ENCODE data around the gene PTCHD1.

PTCHD1 gene

DNA sequence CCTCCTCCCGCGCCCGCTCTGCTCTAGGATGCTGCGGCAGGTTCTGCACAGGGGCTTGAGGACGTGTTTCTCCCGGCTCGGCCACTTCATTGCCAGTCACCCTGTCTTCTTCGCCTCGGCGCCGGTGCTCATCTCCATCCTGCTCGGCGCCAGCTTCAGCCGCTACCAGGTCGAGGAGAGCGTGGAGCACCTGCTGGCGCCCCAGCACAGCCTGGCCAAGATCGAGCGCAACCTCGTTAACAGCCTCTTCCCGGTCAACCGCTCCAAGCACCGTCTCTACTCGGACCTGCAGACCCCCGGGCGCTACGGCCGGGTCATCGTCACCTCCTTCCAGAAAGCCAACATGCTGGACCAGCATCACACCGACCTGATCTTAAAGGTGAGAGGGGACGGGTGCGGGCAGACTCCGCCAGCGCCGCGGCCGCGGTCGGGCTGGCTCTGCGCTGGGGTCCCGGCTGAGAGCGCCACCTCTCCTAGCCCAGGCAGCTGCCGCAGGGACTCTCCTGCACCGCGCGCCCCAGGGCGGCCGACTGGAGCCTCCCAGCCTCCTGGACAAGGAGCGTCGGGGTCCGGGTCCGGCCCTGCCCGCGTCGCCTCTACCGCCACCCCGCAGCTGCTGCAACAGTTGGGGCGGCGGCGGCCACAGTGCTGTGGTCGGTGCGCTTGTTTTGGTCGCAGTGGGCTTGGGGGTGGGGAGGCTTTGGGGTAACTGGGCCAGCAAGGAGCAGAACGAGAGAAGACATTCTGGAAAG lies at the start of gene PTCHD1:
PTCHD1 (plus strand) TSS at position 2 of the 752 bp plus-strand sequence; CDS start at position 29, 27 bp downstream.
- no peak for DNase-seq (ENCODE audit: low read depth, low spot score)

DNA sequence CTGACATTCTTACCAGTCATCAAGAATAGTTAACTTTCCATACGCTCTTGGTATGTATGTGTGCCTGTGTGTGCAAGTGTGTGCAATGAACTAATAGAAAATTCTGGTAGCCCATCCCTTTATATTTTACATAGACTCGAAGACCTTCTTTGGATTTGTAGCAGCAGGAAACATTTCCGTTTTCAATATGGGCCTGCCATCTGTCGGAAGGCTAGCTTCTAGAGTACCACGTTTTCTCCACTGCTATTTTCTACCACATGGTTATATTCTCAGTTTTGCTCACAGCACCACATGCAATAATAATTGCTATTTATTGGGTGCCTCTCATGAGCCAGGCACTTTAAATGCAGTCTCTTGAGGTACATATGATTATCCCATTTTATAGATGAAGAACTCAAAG lies 47.9 kb upstream of the PTCHD1 start:
- DNase-seq (ENCODE audit: low read depth, low spot score), result no peak

DNA sequence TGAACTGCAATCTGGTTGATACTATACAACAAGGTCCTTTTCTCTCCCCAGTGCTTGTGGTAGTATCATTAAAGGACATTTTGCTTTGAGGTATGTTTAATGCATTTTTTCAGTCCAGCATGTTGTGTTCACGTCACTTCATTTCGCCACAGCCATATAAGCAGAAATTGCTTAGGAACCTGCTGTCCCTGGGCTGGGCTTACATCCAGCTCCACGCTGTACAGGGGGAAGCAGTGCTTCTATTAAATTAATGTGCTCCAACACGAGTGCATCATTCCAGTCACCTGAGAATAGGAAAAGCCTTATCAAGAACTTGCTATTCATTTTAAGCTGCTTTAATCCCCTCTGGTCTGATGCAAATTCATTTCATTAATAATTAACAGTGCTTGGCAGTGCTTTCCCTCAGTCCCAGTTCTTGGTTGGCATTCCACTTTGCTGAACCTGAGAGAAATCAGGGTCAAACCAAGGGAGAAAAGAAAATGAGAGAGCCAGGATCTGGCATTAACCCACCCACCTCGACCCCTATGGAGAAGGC lies 47.4 kb upstream of the PTCHD1 start:
- no peak for DNase-seq (ENCODE audit: low read depth, low spot score)

DNA sequence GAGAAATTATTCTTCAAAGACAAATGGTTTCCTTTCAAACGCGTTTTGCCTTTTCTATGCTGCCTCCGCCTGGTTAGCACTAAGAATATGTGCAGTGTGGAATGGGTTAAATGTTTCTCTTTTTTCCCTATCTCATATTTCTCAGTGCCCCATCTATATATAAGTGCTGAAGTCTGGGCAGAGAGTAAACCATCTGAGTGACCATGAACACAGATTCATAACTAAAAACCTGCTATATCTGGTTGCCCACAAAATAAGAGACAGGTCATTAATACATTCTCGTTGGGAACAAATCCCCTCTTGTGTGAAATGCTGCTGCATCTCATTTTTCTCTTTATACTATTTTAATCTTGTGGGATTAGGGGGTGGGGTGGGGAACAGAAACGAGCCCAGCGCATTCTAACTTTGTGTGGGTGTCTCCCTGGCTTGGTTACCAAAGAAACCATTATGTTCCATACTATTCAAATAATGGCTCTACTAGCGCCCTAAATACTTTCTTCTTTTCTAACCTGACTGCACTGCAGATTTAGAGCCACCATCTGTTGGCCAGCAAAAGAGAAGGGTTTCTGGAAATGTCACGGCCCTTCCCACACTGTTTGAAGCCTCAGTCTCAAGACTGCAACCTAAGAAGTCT lies 42.2 kb upstream of the PTCHD1 start:
- DNase-seq (ENCODE audit: low read depth, low spot score), result no peak

DNA sequence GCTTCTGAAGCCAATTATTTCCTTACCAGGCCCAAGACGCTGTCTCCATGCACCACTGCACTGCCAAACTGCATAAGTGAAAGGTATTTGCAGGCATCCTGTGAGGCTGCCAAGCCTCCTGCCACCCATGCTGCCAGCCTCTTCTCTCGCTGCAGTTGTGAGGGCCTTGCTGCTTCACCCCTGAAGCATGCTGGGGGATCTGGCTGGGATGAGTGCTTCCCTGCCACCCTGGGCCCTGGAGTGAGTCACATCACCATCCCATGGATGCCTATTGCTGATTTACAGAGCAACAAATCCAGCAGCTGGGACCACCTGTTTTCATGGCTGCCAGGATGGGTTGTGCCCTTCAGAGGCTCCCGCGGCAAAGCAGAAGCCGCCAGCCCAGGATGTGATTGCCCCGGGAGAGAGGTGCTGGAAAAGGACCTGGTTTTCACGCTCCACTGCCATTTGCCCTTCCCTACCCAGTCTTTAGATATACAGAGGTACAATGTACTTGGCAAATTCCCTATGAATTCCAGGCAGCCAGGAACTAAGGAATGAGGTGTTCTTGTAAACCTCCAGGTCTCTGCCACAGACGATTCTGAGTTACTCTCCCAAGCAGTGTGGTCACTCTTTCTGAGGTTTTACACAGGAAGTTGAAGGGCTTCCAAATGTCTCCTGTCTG lies 41.5 kb upstream of the PTCHD1 start:
- no peak for DNase-seq (ENCODE audit: low read depth, low spot score)

DNA sequence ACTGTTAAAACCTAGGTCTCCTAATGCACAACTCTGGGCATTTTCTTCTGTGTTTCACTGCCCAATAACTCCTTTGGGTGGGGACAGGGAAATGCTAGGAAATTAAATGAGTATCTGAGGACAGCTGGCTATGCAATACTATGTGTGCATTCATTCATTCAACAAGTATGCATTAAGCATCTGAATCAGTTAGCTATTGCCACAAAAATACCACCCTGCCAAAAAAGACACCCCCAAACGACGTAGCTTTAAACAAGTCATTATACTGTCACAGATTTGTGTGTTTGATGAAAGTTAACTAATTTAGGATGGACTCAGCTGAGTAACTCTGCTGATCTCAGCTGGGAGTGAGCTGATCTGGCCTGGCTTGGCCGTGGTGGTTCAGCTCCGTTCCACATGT lies 29.8 kb upstream of the PTCHD1 start:
- no peak for DNase-seq (ENCODE audit: low read depth, low spot score)

DNA sequence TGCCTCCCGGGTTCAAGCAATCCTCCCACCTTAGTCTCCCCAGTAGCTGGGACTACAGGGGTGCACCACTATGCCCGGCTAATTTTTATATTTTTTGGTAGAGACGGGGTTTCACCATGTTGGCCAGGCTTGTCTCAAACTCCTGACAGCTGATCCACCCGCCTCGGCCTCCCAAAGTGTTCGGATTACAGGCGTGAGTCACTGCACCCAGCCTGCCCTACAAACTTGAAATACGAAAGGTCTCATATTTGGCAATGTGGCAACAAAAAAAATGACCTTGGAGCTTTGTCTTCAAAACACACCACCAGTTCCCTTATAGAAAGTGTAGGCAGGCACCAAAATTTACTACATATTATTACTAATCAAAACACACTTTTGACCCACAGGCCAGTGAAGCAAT lies 22.9 kb upstream of the PTCHD1 start:
- DNase-seq (ENCODE audit: low read depth, low spot score), result no peak

DNA sequence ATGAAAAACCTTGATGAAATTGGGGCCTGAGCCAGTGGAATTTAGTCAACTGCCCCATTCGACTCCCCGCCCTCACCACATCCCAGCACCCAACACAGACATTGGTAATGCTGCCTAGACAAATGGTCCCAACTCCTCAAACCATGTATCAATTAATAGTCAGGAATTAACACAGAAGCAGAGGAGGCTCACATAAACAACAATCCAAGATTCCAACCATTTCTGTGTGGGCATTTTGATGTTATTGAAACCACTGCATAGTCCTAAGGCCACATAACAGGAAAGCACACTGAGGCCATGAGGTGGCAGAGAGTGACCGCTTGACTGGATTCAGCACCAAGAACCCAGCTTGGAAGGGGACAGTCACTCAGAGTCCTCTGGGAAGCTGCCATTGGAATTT lies 22.5 kb upstream of the PTCHD1 start:
- no peak for DNase-seq (ENCODE audit: low read depth, low spot score)

DNA sequence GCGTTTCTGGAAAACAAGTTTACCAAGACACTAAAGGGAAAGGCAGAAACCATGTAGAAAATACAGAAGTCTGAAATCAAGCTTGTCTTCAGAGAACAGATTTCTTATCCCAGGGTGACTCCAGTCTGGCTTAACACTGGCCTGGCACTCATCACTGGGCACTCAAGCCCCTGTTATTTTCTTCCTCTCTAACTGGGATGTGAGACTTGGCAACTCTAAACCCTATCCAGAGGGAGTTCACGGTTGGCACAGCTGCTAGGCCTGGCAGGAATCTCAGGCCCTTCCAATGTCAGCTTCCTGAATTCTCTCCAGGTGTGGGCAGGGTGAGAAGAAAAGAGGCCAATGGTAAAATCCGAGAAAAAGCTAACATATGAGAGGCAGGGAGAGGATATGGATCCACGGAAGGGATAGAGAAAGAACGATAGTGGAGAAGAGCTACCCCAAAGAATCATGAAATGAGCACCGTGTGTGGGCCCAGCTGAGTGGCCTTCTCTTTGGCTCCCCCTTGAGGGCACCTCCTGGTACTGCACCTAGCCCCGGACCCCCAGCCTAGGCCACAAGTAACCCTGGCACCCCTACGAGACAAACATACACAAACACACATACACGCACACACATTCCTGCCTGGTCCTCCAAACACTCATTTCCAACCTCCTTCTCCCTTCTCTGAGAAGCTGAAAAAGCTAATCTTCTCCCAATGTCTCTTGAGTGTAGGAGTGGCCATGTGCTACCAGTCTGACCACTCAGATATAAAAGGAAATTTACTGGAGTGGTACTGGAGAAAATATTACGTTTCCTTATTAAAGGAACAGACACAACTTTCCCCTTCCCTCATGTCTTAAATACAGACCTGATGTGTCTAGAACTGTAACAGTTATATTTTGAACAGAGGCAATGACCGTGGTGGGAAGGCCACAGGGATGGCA lies 16.6 kb upstream of the PTCHD1 start:
- DNase-seq (ENCODE audit: low read depth, low spot score), result no peak

DNA sequence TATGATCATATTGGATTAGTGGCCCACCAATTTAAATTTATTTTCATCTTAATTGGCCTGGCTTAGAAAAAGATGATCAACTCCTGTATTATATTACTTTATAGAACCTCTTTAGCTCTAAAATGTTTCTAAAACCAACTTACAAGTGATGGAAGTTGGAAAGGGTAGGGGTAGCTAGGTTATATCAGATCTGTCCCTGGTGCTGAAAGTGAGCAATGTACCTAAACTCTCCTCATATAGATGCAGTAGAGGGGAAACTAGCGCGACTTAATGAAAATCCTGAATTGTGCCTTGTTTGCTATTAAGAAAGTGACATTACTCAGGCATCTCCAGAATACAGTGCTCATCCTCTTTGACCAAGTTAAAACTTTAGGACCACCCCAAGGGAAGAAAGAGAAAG lies 7.5 kb upstream of the PTCHD1 start:
- no peak for DNase-seq (ENCODE audit: low read depth, low spot score)

DNA sequence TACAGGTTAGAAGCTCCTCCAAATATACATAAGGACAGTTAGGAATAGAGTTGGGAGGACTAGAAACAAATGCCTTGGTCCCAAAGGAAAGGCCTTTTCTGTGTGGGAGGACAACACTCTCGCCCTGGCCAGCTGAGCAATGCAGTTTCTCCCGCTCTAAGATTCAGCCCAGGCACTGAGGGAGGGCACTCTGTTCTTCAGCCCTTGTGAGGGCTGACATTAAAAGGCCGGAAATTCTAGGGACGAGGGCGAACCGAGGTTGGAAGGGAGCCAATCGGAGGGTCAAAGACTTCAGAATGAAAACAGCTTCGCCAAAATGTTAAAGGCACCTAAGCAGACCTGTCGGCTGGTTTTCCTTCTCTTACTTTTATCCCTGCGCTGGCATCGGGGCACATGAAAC lies 2.9 kb upstream of the PTCHD1 start:
- DNase-seq (ENCODE audit: low read depth, low spot score), result no peak

DNA sequence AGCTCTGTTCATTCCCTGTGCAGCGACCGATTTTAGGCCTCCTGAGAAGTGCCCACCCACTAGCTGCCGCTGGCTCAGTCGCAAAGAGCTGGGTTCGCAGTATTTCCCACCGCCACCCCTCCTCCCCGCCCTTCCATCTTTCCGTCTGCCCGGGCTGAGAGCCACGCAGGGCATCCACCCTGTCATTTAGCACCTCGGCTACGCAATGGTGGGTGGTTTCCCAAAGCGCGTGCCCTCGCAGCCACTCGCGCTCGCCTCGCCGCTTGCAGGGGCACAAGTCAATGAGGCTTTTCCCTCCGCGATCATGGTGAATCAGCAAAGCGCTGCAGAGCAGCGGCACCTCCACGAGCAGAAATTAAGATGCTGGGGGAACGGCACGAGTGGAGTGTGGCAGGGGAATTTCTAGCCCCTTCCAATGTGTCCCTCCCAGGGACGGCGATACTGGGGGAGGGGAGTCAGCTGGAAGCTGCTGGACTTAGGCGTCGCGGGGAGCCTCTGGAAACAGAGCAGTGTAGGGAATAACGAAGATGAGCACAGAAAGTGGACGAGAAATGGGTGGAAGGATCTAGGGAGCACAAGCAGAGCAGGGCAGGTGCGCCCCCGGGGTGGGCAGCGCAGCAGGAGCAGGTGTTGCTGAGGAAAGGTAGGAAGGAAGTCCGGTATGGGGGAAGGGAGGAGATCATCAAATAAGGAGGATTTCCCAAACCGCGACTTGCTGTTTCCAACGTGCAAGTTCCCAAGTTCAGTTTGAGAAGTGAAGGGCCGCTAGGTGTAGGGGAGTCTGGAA lies 2.4 kb upstream of the PTCHD1 start:
- no peak for DNase-seq (ENCODE audit: low read depth, low spot score)

DNA sequence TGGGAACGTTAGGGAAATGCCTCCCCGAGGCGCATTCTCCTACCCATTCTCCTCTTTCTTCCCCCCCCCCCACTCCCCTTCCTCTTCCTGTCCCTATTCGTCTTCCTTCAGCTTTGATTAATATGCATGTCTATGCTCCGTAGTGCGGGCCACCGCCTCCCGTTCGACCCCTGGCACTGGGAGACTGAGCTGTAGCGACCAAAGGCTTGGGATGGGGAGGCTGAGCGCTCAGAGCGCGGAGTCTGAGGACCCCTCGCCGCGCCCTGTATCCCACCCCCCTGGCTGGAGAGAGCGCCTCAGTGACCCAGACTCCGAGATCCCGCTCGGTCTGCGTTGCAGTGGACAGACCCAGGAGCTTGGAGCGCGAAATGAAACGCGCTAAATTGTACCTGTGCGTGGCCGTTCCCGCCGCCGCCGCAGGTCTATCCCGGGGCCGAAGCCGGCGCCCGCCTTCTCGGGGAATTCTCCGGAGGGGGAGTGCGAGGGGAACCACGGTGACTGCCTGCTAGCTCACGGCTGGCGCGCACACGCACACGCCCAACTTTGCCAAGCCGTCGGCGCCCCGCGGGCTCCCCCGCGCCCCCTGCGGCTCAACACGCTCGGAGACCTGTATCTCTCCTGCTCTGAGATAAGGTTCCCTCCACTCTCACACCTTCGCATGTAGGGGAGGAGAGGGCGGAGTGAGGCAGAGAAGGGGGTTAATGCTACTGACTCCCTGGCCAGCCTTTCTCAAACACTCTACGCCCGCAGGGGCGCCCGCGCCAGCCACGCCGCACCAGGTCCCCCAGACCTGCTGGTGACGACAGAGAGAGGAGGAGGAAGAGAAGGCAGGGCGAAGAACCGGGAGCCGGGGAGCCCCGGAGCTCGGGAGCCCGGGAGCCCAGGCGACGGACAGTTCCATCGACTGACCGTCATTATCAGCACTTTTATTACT lies 1.5 kb upstream of the PTCHD1 start:
- DNase-seq (ENCODE audit: low read depth, low spot score), result no peak

DNA sequence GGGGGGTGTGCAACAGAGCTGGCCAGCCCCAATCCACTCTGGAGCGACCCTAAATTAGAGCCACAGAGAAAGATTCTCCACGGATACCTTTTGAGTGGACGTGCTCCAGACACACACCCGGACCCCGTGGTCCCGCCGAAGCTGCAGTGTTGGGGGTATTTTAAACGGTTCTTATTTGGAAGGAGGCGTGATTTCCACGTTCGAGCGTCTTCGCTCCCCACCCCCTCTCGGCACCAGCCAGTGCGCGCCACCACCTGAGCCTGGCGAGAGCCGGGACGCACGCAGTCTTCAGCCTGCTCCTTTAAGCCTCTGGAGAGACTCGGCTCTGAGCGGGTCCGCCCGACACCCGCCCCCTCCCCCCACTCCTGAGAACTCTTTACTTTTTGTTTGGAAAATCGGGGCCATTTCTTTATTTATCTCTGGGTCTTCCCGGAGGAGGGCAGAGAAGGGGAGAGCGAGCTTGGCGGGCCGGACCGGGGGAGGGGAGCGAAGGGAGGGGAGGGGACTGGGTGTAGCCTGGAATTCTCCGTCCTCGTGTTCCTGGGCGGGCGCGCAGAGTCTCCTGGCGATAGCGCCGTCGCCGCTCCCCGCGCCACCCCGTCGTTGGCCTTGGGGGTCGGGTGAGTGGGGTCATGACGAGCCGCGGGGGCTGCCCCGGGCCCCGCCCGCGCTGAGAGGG lies 668 bp upstream of the PTCHD1 start:
- DNase-seq (ENCODE audit: low read depth, low spot score), result no peak

DNA sequence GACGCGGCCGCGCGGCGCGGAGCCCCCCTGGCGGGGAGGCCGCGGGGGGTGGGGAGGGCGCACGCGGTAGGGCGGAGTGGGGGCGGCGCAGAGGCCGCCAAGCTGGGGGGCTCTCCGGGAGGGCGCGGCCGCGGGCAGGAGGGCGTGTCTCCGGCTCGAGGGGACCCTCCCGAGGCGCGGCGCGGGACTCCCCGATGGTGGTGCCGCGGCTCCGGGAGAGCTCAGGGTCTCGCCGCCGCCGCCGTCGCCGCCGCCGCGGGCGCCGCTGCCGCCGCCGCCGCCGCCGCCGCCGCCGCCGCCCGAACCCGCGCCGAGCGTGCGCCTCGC lies 165 bp upstream of the PTCHD1 start:
- no peak for DNase-seq (ENCODE audit: low read depth, low spot score)

DNA sequence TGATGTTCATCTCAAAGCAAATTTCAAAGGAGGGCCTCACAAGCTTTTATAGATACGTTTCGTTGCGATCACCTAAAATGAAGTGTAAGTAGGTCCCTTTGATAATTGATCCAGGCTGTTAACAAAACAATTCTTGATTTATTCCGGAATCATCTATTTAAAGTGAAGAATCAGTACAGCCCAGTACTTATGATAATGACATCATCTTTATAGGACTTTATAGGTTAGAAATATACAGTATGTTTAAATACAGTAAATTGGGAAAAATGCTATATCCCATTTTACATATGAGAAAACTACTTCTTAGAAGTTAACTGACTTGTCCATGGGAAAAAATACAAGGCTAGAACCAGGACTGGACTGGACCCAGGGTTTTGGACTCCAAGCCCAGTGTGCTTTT lies 3.7 kb downstream of the PTCHD1 start:
- no peak for DNase-seq (ENCODE audit: low read depth, low spot score)

DNA sequence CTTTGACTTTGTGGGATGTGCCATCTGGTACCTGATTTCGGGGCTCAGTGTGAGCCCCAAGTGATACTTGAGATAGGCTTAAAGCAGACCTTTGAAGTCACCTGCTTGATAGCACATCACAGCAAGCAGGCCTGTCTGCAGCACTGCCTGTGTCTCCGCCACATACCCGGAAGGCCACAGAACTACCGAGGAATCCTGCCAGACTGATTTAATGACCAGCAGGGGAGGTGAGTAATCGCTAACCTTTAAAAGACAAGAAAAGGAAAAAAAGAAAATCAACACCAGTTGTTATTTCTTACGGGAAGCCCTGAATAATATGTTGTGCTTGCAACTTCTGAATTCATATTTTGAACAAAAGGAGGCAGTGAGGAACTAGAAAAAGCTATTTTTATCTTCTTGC lies 6.8 kb downstream of the PTCHD1 start:
- no peak for DNase-seq (ENCODE audit: low read depth, low spot score)

DNA sequence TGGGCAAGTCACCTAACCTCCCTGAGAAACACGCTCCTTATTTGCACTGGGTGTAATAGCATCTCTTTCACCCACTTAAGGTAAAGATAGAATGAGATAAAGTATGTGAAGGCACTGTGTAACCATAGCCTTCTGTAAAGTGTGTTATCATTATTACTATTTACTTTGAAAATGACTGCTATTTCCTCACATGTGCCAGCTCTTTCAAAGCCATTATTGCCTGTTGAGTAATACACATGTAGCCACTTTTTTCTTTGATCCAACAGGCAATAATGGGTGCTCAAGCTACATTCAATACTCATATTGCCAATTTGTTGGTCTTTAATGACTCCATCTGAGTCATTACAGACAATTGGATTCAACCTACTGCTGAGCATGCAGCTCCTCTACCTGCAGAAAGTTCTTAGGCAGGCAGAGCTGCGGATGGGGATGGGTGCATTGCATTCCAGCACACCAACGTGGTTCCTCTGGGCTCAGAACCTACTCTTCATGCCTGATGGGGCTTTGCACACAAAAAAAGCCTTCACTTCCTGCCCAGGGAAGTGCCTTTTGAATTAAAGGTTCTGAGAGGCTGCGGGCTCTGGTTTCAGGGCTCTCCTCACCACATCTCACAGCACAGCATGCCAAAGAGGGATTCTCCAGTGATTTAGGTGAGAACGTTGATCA lies 9.7 kb downstream of the PTCHD1 start:
- no peak for DNase-seq (ENCODE audit: low read depth, low spot score)

DNA sequence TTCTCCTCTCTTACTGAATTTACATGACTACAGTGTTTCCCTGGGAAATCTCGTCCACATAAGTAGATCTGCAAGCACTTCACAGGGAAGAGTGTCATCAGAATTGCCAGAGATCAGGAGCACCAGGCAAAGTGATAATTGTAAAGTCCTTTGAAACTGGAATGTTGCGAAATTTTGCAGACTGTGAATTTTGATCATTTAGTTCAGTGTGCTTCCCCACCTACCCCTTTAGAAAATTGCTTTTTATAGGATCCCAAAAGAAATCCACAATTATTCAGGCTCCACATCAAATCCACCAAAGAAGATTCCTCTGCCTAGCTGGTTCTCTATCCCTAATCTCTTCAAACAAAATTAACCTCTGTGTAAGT lies 10.2 kb downstream of the PTCHD1 start:
- no peak for DNase-seq (ENCODE audit: low read depth, low spot score)
